ENCODE results near the gene PRUNE1.
A peak's percentile ranks its signal among the peaks of the same experiment; 100 is the strongest.

PRUNE1 gene

DNA sequence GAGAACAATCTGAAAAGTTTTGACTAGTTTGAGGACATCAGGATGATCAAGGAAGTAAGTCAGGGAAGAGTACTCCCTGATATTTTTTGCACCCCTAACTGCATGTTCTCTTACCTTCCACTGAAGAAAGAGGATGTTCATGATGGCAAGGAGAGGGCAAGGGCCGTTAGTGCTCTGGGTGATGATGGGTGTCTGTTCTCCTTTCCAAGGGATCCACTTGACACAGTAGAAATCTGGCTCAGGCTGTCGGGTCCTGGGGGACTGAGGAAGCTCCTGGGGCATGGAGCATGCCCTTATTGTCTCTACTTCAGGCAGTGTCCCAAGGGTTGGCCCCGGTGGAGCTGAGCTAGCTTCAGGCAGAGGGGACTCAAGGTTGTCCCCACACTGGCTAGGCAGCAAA lies 6.2 kb upstream of the PRUNE1 start:
- no peak for TF ChIP-seq CTCF (IDR thresholded peaks at IDR 0.05; ENCODE audit: unreplicated experiment in 3 of 3)
- Mint-ChIP-seq H3K4me1 (peaks cover 25% of the 10 kb centered on the region), H3K27me3 (ENCODE audit: low read depth) (no peaks in the 10 kb centered on the region), H3K9me3 (no peaks in the 10 kb centered on the region), H3K27ac (no peak overlapping the region), H3K36me3 (ENCODE audit: low read depth) (peaks cover 34% of the 10 kb centered on the region), H3K4me3 (peak overlapping the region in 1 of 3 experiments; percentile 16)

GRCh38 chr1:151002611-151003010 lies 5.6 kb upstream of the PRUNE1 start:
- H3K27ac Mint-ChIP-seq: peak overlapping the region; percentile 52 to 94 (median 72)
- no peaks in the 10 kb centered on the region for H3K27me3 Mint-ChIP-seq (ENCODE audit: low read depth)
- TF ChIP-seq CTCF (IDR thresholded peaks at IDR 0.05; ENCODE audit: unreplicated experiment in 3 of 3): no peak
- H3K36me3 Mint-ChIP-seq (ENCODE audit: low read depth): peaks cover 32% of the 10 kb centered on the region
- H3K9me3 Mint-ChIP-seq: no peaks in the 10 kb centered on the region
- H3K4me3 Mint-ChIP-seq: peak overlapping the region; percentile 53 to 59 (median 57)
- peaks cover 30% of the 10 kb centered on the region for H3K4me1 Mint-ChIP-seq

DNA sequence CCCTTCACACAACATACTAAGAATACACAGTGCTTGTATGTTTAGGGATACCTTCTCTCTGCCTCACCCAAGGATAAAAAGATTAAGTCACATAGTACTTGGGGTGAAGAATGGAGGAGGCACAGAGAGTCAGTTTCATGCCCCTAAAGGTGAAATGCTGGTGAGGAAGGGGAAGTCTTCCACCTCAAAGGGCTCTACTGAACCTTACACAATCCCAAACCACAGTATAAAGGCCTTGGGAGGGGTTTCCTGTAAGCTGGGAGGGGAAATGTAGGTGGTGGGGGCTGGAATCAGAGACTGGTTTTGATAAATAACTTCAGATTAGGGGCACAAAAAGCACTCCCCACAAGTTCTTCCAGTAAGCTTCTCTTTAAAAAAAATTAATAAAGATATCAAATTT lies 5.1 kb upstream of the PRUNE1 start:
- peaks cover 30% of the 10 kb centered on the region for H3K36me3 Mint-ChIP-seq (ENCODE audit: low read depth)

DNA sequence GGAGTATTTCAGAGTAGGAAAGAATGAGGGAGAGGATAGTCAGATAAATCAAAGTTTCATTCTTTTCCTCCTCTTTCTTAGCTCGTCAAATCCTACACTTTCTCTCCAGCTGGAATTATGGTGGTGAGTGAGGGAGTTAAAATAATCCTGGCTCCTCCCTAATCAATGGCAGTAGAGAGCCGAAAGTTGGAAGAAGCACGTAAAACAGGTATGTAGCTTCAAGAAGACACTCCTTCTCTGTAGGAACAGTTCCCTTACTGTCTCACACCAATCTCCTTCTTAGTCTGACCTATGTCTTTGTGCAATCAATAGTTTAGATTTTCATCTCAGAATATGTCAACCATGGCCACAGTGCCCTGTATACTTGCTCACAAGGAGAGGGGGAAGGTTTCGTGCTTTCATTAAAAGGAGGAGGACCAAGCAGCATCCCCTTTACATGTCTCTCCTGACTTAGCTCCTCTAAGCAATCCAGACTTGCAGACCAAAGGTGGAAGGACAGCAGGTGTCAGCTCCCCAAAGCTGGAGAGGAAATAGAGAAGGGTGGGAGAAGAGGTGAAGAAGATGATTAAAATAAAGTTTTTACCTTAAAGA lies 2.4 kb upstream of the PRUNE1 start:
- no peak for TF ChIP-seq CTCF (IDR thresholded peaks at IDR 0.05; ENCODE audit: unreplicated experiment in 3 of 3)
- H3K9me3 Mint-ChIP-seq: no peaks in the 10 kb centered on the region
- H3K4me1 Mint-ChIP-seq: peaks cover 51% of the 10 kb centered on the region
- peak overlapping the region; percentile 93 to 96 (median 96) for H3K4me3 Mint-ChIP-seq
- H3K27me3 Mint-ChIP-seq (ENCODE audit: low read depth): no peaks in the 10 kb centered on the region
- peaks cover 15% of the 10 kb centered on the region for H3K36me3 Mint-ChIP-seq (ENCODE audit: low read depth)
- H3K27ac Mint-ChIP-seq: peak overlapping the region; percentile 94 to 99 (median 98)

More for the DNA sequence above, 5.1 kb upstream of the PRUNE1 start:
- TF ChIP-seq CTCF (IDR thresholded peaks at IDR 0.05; ENCODE audit: unreplicated experiment in 3 of 3): no peak
- peak overlapping the region; percentile 53 to 59 (median 57) for H3K4me3 Mint-ChIP-seq
- H3K27me3 Mint-ChIP-seq (ENCODE audit: low read depth): no peaks in the 10 kb centered on the region
- H3K9me3 Mint-ChIP-seq: no peaks in the 10 kb centered on the region
- H3K27ac Mint-ChIP-seq: peak overlapping the region in 2 of 3 experiments; percentile 52 to 94
- peaks cover 36% of the 10 kb centered on the region for H3K4me1 Mint-ChIP-seq

GRCh38 chr1:151006327-151007052 lies 1.8 kb upstream of the PRUNE1 start, which contains the start of gene MINDY1:
MINDY1 (minus strand) TSS chr1:151006902; CDS start chr1:151002617, 4,285 bp downstream.
- H3K9me3 Mint-ChIP-seq: no peaks in the 10 kb centered on the region
- peaks cover 11% of the 10 kb centered on the region for H3K36me3 Mint-ChIP-seq (ENCODE audit: low read depth)
- TF ChIP-seq CTCF (IDR thresholded peaks at IDR 0.05; ENCODE audit: unreplicated experiment in 3 of 3): peak; percentile 56 to 72 (median 65)
- H3K27ac Mint-ChIP-seq: peak within 1 kb of the TSS; percentile 94 to 99 (median 98)
- H3K4me1 Mint-ChIP-seq: peaks cover 56% of the 10 kb centered on the region
- H3K4me3 Mint-ChIP-seq: peak within 1 kb of the TSS; percentile 93 to 96 (median 96)
- H3K27me3 Mint-ChIP-seq (ENCODE audit: low read depth): no peaks in the 10 kb centered on the region

Measured in nephron (organoid).